ENCODE data around the gene TSPOAP1.

Gene TSPOAP1

GRCh38 chr17:58312021-58312630, 16.5 kb downstream of the TSPOAP1 start:
- TF ChIP-seq MAX (IDR thresholded peaks at IDR 0.05; ENCODE audit: low read depth, low read length) (no peak), CTCF (IDR thresholded peaks at IDR 0.05; ENCODE audit: low read depth, low read length) (no peak), MYC (IDR thresholded peaks at IDR 0.05; ENCODE audit: low read depth, low read length) (no peak), POLR2A (IDR thresholded peaks at IDR 0.05; ENCODE audit: extremely low read depth, insufficient read length) (no peak)

GRCh38 chr17:58311429-58311894, 17.1 kb downstream of the TSPOAP1 start:
- TF ChIP-seq CTCF (IDR thresholded peaks at IDR 0.05; ENCODE audit: low read depth, low read length) (no peak), POLR2A (IDR thresholded peaks at IDR 0.05; ENCODE audit: extremely low read depth, insufficient read length) (no peak), MAX (IDR thresholded peaks at IDR 0.05; ENCODE audit: low read depth, low read length) (no peak), MYC (IDR thresholded peaks at IDR 0.05; ENCODE audit: low read depth, low read length) (no peak)
- H3K4me3 ChIP-seq (ENCODE audit: low read depth, low read length) = no peak overlapping the region
- no peak for DNase-seq (ENCODE audit: low read depth)

More at GRCh38 chr17:58312021-58312630, 16.5 kb downstream of the TSPOAP1 start:
- no peak overlapping the region for H3K4me3 ChIP-seq (ENCODE audit: low read depth, low read length)
- no peak for DNase-seq (ENCODE audit: low read depth)

- no peak for DNase-seq (ENCODE audit: low read depth)
- TF ChIP-seq POLR2A (IDR thresholded peaks at IDR 0.05; ENCODE audit: extremely low read depth, insufficient read length) (no peak), MYC (IDR thresholded peaks at IDR 0.05; ENCODE audit: low read depth, low read length) (no peak), MAX (IDR thresholded peaks at IDR 0.05; ENCODE audit: low read depth, low read length) (no peak), CTCF (IDR thresholded peaks at IDR 0.05; ENCODE audit: low read depth, low read length) (no peak)
- no peak overlapping the region for H3K4me3 ChIP-seq (ENCODE audit: low read depth, low read length)
Observed at GRCh38 chr17:58310511-58311428, 17.8 kb downstream of the TSPOAP1 start.

- H3K4me3 ChIP-seq (ENCODE audit: low read depth, low read length) = no peak overlapping the region
- DNase-seq (ENCODE audit: low read depth) = no peak
- TF ChIP-seq CTCF (IDR thresholded peaks at IDR 0.05; ENCODE audit: low read depth, low read length) = no peak
- no peak for TF ChIP-seq MAX (IDR thresholded peaks at IDR 0.05; ENCODE audit: low read depth, low read length)
- no peak for TF ChIP-seq MYC (IDR thresholded peaks at IDR 0.05; ENCODE audit: low read depth, low read length)
- TF ChIP-seq POLR2A (IDR thresholded peaks at IDR 0.05; ENCODE audit: extremely low read depth, insufficient read length) = no peak
Observed at GRCh38 chr17:58309918-58310259, 18.7 kb downstream of the TSPOAP1 start.

GRCh38 chr17:58308985-58309917, 19.3 kb downstream of the TSPOAP1 start:
- no peak overlapping the region for H3K4me3 ChIP-seq (ENCODE audit: low read depth, low read length)
- peak; percentile 41 for DNase-seq (ENCODE audit: low read depth)
- TF ChIP-seq MAX (IDR thresholded peaks at IDR 0.05; ENCODE audit: low read depth, low read length) (no peak), POLR2A (IDR thresholded peaks at IDR 0.05; ENCODE audit: extremely low read depth, insufficient read length) (peak; percentile 20)
